Astrocyte (in vitro differentiated cells and primary cell): ENCODE measurements around the gene USPL1. TPM values are rescaled to one million over a fixed set of nuclear protein-coding genes. Genes with fewer than 3 reads are reported as not detected.

ENCODE experiments used
- DNase-seq: peaks from one replicate; pipeline ENCODE4 v3.0.0-alpha.2; 2010; ENCODE audit warnings: low read depth
- FAIRE-seq: peaks from 2 replicates; lab custom pipeline; 2011; peaks lifted over from hg19 to GRCh38; lab: Jason Lieb, UNC
- H2AFZ ChIP-seq: 2 replicates; pipeline ENCODE4 v1.6.0; 2012; ENCODE audit warnings: low read depth, low read length, inconsistent platforms
- H3K27ac ChIP-seq: 2 replicates; pipeline ENCODE4 v1.5.1; 2011; ENCODE audit warnings: low read depth, low read length, inconsistent platforms
- H3K27me3 ChIP-seq: 2 replicates; pipeline ENCODE4 v1.6.0; 2011; ENCODE audit warnings: low read length, inconsistent platforms; ENCODE audit not compliant: insufficient read depth
- H3K36me3 ChIP-seq: 2 replicates; pipeline ENCODE4 v1.5.1; 2011; ENCODE audit warnings: low read length, inconsistent platforms; ENCODE audit not compliant: insufficient read depth
- H3K4me1 ChIP-seq: 2 replicates; pipeline ENCODE4 v1.5.1; 2011; ENCODE audit warnings: low read length, inconsistent platforms; ENCODE audit not compliant: insufficient read depth
- H3K4me2 ChIP-seq: 2 replicates; pipeline ENCODE4 v1.6.0; 2012; ENCODE audit warnings: low read length, inconsistent platforms
- H3K4me3 ChIP-seq: 2 replicates; pipeline ENCODE4 v1.5.1; 2011; ENCODE audit warnings: low read depth, mild to moderate bottlenecking, low read length, inconsistent platforms; ENCODE audit not compliant: insufficient read depth
- H3K79me2 ChIP-seq: 2 replicates; pipeline ENCODE4 v1.6.0; 2012; ENCODE audit warnings: mild to moderate bottlenecking, low read length, inconsistent platforms; ENCODE audit not compliant: insufficient read depth
- H3K9ac ChIP-seq: 2 replicates; pipeline ENCODE4 v1.6.0; 2012; ENCODE audit warnings: mild to moderate bottlenecking, low read length, inconsistent platforms
- H3K9me3 ChIP-seq: 2 replicates; pipeline ENCODE4 v1.5.1; 2012; ENCODE audit warnings: low read depth, mild to moderate bottlenecking, low read length, inconsistent platforms; ENCODE audit not compliant: insufficient read depth
- H4K20me1 ChIP-seq: 2 replicates; pipeline ENCODE4 v1.6.0; 2012; ENCODE audit warnings: low read length, inconsistent platforms; ENCODE audit not compliant: insufficient read depth
- H3K27ac Mint-ChIP-seq: one replicate; pipeline ENCODE4 v1.8.0; 2021; ENCODE audit warnings: mild to moderate bottlenecking, mixed read lengths; ENCODE audit not compliant: unreplicated experiment
- H3K27me3 Mint-ChIP-seq: one replicate; pipeline ENCODE4 v1.8.0; 2021; ENCODE audit warnings: low read depth, mixed read lengths; ENCODE audit not compliant: unreplicated experiment
- H3K36me3 Mint-ChIP-seq: one replicate; pipeline ENCODE4 v1.8.0; 2021; ENCODE audit warnings: low read depth, mixed read lengths; ENCODE audit not compliant: unreplicated experiment
- H3K4me1 Mint-ChIP-seq: one replicate; pipeline ENCODE4 v1.8.0; 2021; ENCODE audit warnings: low read depth, mixed read lengths; ENCODE audit not compliant: unreplicated experiment
- H3K4me3 Mint-ChIP-seq: one replicate; pipeline ENCODE4 v1.8.0; 2021; ENCODE audit warnings: mild to moderate bottlenecking, moderate library complexity, mixed read lengths; ENCODE audit not compliant: unreplicated experiment
- H3K9me3 Mint-ChIP-seq: one replicate; pipeline ENCODE4 v1.8.0; 2021; ENCODE audit warnings: mild to moderate bottlenecking, mixed read lengths; ENCODE audit not compliant: unreplicated experiment
- CTCF ChIP-seq: IDR thresholded peaks from 2 replicates; pipeline ENCODE4 v1.5.1; 2011; ENCODE audit warnings: low read depth, mild to moderate bottlenecking, inconsistent platforms, low read length, moderate library complexity; ENCODE audit not compliant: insufficient read depth
- EZH2 ChIP-seq: IDR thresholded peaks from 2 replicates; pipeline ENCODE4 v1.6.1; 2012; ENCODE audit warnings: mild to moderate bottlenecking, low read length, inconsistent platforms; ENCODE audit not compliant: insufficient read depth
- total RNA-seq: library from RNA; stranded (reverse); gene quantifications from 2 replicates; pipeline ENCODE4 v1.2.1, GENCODE V29; 2021

Gene USPL1
- total RNA-seq, 1 donor from 2014 or later, result 29.6 TPM

DNA sequence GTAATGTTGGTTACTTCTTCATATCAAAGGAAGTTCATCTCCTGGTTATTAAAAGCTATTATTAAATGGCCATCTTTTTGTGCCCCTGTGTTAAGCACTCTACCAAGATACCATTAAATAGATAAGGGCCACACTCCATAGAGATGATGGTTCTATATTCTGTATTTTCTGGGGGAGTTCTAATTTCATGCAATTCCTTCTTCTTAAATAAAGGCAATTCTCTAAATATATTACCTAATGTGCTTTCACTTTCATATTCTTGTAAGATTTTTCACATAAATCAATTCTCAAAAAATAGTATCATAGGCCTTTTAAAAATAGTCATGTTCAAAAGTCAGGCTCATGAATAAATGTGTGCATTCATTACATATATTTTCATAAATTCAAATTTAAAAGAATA is 47.0 kb upstream of the USPL1 start:
- H3K27ac ChIP-seq, result no peak overlapping the region
- Mint-ChIP-seq H3K4me1 (peaks cover 33% of the 10 kb centered on the region), H3K27me3 (no peaks in the 10 kb centered on the region), H3K4me3 (no peak overlapping the region), H3K9me3 (no peaks in the 10 kb centered on the region), H3K36me3 (no peaks in the 10 kb centered on the region), H3K27ac (peak overlapping the region; percentile 58)
- no peak overlapping the region for H3K4me3 ChIP-seq
- H4K20me1 ChIP-seq, result no peaks in the 10 kb centered on the region
- FAIRE-seq (no peak), DNase-seq (no peak)
- H3K9ac ChIP-seq, result no peak overlapping the region
- H3K4me2 ChIP-seq, result no peak overlapping the region
- H3K27me3 ChIP-seq, result no peaks in the 10 kb centered on the region
- no peaks in the 10 kb centered on the region for H3K9me3 ChIP-seq
- no peaks in the 10 kb centered on the region for H3K36me3 ChIP-seq
- H3K4me1 ChIP-seq, result peaks cover 21% of the 10 kb centered on the region
- no peak for TF ChIP-seq EZH2
- no peak for TF ChIP-seq CTCF
- no peaks in the 10 kb centered on the region for H3K79me2 ChIP-seq
- no peak overlapping the region for H2AFZ ChIP-seq

DNA sequence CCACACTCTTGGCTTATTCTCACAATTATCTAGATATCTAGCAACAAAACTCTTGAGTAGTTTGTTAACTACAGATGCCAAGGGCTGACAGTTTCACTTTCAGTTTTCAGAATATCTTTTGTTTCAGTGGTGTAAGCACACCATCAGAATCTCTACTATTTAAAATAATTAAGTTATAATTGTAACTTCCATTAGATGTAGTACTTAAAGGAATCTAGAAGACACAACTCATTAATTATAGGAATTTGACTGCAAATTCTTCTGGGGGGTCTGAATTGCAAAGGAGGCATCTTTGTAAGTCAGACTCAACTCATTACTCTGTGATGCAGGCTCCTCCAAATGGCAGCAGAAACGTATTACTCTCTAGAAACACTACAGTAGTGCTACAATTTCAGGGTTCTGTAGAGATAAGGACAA is 44.9 kb upstream of the USPL1 start:
- FAIRE-seq, result no peak
- no peaks in the 10 kb centered on the region for H3K79me2 ChIP-seq
- peaks cover 5% of the 10 kb centered on the region for H4K20me1 ChIP-seq
- H3K4me3 ChIP-seq, result peak overlapping the region; percentile 56
- no peaks in the 10 kb centered on the region for H3K9me3 ChIP-seq
- Mint-ChIP-seq H3K27me3 (no peaks in the 10 kb centered on the region), H3K9me3 (no peaks in the 10 kb centered on the region), H3K27ac (peak overlapping the region; percentile 28), H3K36me3 (no peaks in the 10 kb centered on the region), H3K4me1 (peaks cover 38% of the 10 kb centered on the region), H3K4me3 (peak overlapping the region; percentile 29)
- peak overlapping the region; percentile 86 for H3K4me2 ChIP-seq
- no peaks in the 10 kb centered on the region for H3K27me3 ChIP-seq
- peak overlapping the region; percentile 73 for H3K27ac ChIP-seq
- H3K4me1 ChIP-seq, result peaks cover 36% of the 10 kb centered on the region
- peak overlapping the region; percentile 37 for H2AFZ ChIP-seq
- peak; percentile 64 for DNase-seq
- TF ChIP-seq CTCF (no peak), EZH2 (no peak)
- H3K9ac ChIP-seq, result peak overlapping the region; percentile 79
- H3K36me3 ChIP-seq, result no peaks in the 10 kb centered on the region

DNA sequence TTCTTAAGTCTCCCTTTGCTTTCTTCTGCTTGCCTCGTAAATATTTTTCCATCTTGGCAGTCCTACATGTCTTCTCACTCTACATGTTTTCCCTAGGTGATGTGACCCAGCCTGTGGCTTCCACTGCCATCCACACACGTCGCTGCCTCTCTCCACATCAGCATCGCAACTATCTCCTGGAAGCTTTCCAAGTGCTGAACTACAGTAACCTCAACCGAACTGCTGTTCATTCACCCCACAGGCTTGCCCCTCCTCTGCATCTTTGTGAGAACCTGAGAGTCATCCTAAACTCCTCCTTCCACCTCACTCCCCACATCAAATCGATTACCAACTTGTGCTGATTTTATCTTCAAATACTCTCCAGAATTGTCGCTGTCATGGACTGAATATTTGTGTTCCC is 41.2 kb upstream of the USPL1 start:
- no peaks in the 10 kb centered on the region for H3K9me3 ChIP-seq
- no peaks in the 10 kb centered on the region for H3K27me3 ChIP-seq
- peak overlapping the region; percentile 17 for H3K9ac ChIP-seq
- H3K79me2 ChIP-seq, result no peaks in the 10 kb centered on the region
- no peak overlapping the region for H3K4me3 Mint-ChIP-seq
- H2AFZ ChIP-seq, result no peak overlapping the region
- H3K4me3 ChIP-seq, result no peak overlapping the region
- H3K27me3 Mint-ChIP-seq, result no peaks in the 10 kb centered on the region
- no peak for TF ChIP-seq EZH2
- TF ChIP-seq CTCF, result no peak
- H3K36me3 ChIP-seq, result no peaks in the 10 kb centered on the region
- no peak overlapping the region for H3K27ac ChIP-seq
- FAIRE-seq (no peak), DNase-seq (peak; percentile 57)
- no peaks in the 10 kb centered on the region for H3K36me3 Mint-ChIP-seq
- H3K4me2 ChIP-seq, result peak overlapping the region; percentile 4
- H3K27ac Mint-ChIP-seq, result peak overlapping the region; percentile 72
- H3K4me1 Mint-ChIP-seq, result peaks cover 23% of the 10 kb centered on the region
- peaks cover 22% of the 10 kb centered on the region for H3K4me1 ChIP-seq
- no peaks in the 10 kb centered on the region for H3K9me3 Mint-ChIP-seq
- peaks cover 6% of the 10 kb centered on the region for H4K20me1 ChIP-seq
